GM12874 (cell line): ENCODE results near the gene PAPOLG.

ENCODE experiments used
- CTCF ChIP-seq: IDR thresholded peaks from 2 replicates; pipeline ENCODE4 v1.5.1; 2011; ENCODE audit warnings: low read depth, mild to moderate bottlenecking, control low read depth, low read length, moderate library complexity; ENCODE audit not compliant: insufficient read depth

The PAPOLG gene

GRCh38 chr2:60838481-60838880 lies 82.4 kb downstream of the PAPOLG start:
- no peak for TF ChIP-seq CTCF

- peak; percentile 44; the same call in 1 of the 2 replicates for TF ChIP-seq CTCF
Measured at GRCh38 chr2:60839126-60839813, 83.2 kb downstream of the PAPOLG start.

GRCh38 chr2:60840880-60841279 lies 84.8 kb downstream of the PAPOLG start:
- no peak for TF ChIP-seq CTCF

GRCh38 chr2:60843006-60843405 lies 86.9 kb downstream of the PAPOLG start:
- no peak for TF ChIP-seq CTCF

GRCh38 chr2:60844105-60844504 lies 88.0 kb downstream of the PAPOLG start:
- TF ChIP-seq CTCF, result no peak

- TF ChIP-seq CTCF, result no peak
Measured at GRCh38 chr2:60847854-60848253, 91.8 kb downstream of the PAPOLG start.
